Uterus (tissue), 2 donors: ENCODE results near the gene PSG7.
"Not testable (repeated sequence)": the region's sequence is repeated elsewhere in the genome, so short reads cannot be mapped to it uniquely, and the experiment has no call there.

Source experiments
- POLR2A ChIP-seq, 2 donors: fragments of 450-650 bp; IDR thresholded peaks; one replicate each; pipeline ENCODE4 v1.6.1; 2016; ENCODE audit warnings: antibody characterized with exemption in 2 of 2, mild to moderate bottlenecking in 1 of 2, moderate library complexity in 1 of 2
- TF ChIP-seq, protein P1 (sequence below), 4 experiments: fragments of 200-600 bp in 2 of 4; fragments of 450-650 bp in 2 of 4; sonication (generic) in 2 of 4; IDR thresholded peaks; one replicate each; pipeline ENCODE4 v1.5.1; 2016 to 2019; ENCODE audit warnings: antibody characterized with exemption in 4 of 4, mild to moderate bottlenecking in 2 of 4, moderate library complexity in 1 of 4

DNA sequence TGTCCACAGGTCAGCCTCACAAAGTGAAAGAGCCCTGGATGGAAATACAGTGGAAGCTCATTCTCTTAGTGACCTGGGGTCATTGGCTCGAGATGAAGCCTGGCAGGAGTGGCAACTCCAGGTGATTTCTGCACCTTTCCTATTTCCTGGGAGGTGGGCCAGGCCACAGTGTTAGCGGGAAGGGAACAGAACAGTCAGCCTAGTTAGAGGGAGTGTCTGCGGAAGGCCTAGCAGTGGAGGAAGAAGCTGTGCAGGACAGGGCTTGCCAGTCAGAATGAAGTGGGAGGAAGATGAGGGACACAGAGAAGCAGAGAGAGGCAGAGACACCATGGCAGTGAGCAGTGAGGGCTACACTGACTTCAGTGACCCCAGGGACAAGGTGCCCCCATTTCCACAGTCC, 3.6 kb downstream of the PSG7 start:
- TF ChIP-seq, protein P1, sequence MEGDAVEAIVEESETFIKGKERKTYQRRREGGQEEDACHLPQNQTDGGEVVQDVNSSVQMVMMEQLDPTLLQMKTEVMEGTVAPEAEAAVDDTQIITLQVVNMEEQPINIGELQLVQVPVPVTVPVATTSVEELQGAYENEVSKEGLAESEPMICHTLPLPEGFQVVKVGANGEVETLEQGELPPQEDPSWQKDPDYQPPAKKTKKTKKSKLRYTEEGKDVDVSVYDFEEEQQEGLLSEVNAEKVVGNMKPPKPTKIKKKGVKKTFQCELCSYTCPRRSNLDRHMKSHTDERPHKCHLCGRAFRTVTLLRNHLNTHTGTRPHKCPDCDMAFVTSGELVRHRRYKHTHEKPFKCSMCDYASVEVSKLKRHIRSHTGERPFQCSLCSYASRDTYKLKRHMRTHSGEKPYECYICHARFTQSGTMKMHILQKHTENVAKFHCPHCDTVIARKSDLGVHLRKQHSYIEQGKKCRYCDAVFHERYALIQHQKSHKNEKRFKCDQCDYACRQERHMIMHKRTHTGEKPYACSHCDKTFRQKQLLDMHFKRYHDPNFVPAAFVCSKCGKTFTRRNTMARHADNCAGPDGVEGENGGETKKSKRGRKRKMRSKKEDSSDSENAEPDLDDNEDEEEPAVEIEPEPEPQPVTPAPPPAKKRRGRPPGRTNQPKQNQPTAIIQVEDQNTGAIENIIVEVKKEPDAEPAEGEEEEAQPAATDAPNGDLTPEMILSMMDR (IDR thresholded peaks at IDR 0.05): not testable (repeated sequence)
- TF ChIP-seq POLR2A (IDR thresholded peaks at IDR 0.05): not testable (repeated sequence)
